Calu3 (cell line): ENCODE measurements around the gene CLCA2. TPM values are rescaled to one million over a fixed set of nuclear protein-coding genes. Genes with fewer than 3 reads are reported as not detected.

Experiments used
- BruUV-seq: library from RNA; stranded (reverse); fragments of 400-500 nt; replicated peaks from 2 replicates; lab custom pipeline; 2021; lab: Mats Ljungman, UMichigan
- CTCF ChIA-PET: fragments of 300-600 bp; sonication (Branson Sonifier 250); formaldehyde crosslinking; loops from one replicate; lab custom pipeline; 2022; ENCODE audit warnings: antibody characterized with exemption; lab: Charles Lee
- DNase-seq: peaks from one replicate; pipeline ENCODE4 v3.0.0; 2022
- H3K27ac Mint-ChIP-seq: one replicate; pipeline ENCODE4 v1.8.0; 2022; ENCODE audit warnings: mixed read lengths; ENCODE audit not compliant: unreplicated experiment
- H3K27me3 Mint-ChIP-seq: one replicate; pipeline ENCODE4 v1.8.0; 2022; ENCODE audit warnings: mixed read lengths; ENCODE audit not compliant: unreplicated experiment
- H3K36me3 Mint-ChIP-seq: one replicate; pipeline ENCODE4 v1.8.0; 2022; ENCODE audit warnings: mild to moderate bottlenecking, moderate library complexity, mixed read lengths; ENCODE audit not compliant: insufficient read depth, unreplicated experiment
- H3K4me1 Mint-ChIP-seq: one replicate; pipeline ENCODE4 v1.8.0; 2022; ENCODE audit warnings: mild to moderate bottlenecking, low read depth, mixed read lengths; ENCODE audit not compliant: unreplicated experiment
- H3K4me3 Mint-ChIP-seq: one replicate; pipeline ENCODE4 v1.8.0; 2022; ENCODE audit warnings: mild to moderate bottlenecking, low read depth, moderate library complexity, mixed read lengths; ENCODE audit not compliant: unreplicated experiment
- H3K9me3 Mint-ChIP-seq: one replicate; pipeline ENCODE4 v1.8.0; 2022; ENCODE audit warnings: low read depth, mixed read lengths; ENCODE audit not compliant: unreplicated experiment
- intact Hi-C: fragments of 100-400 bp; cut with micrococcal nuclease; formaldehyde crosslinking; loops from one replicate; pipeline ENCODE4 v1.10.0; 2022; ENCODE audit not compliant: unreplicated experiment
- total RNA-seq: library from RNA; stranded (reverse); gene quantifications from 2 replicates; pipeline ENCODE4 v1.2.3, GENCODE V29; 2022
- TF ChIP-seq, protein P1 (sequence below): fragments of 200-600 bp; IDR thresholded peaks from one replicate; pipeline ENCODE4 v1.8.0; 2022; ENCODE audit warnings: antibody characterized with exemption; ENCODE audit not compliant: unreplicated experiment

Gene CLCA2
- total RNA-seq, 1 experiment from 2014 or later = not detected

DNA sequence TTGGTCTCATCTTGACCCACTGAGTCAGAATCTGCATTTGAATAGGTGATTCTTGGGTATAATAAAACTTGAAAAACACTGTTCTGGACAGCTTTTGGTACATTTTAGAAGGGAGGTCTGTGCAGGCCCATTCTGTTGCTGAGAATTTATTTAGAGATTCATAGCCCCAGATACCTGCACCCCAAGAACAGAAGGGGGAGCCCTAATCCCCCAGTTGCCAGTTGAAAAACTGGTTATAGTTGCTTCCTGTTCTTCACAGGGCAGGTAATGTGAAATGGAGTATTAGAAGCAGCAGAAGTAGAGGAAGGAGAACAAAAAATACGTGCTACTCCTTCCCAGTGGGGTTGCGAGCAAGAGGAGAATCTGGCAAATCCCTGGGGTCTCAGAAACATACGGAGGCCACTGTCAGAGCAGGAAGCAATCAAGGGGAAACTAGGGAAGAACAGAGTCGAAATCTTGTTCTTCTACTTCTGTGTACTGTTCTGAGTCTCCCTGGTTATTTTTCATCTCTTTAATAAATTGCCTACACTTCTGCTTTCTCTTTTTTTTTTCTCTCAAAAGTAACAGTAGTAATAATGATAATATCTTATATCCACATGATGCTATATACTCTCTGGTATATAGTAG lies 4.6 kb upstream of the CLCA2 start:
- Mint-ChIP-seq H3K9me3 (no peaks in the 10 kb centered on the region), H3K27me3 (no peaks in the 10 kb centered on the region), H3K27ac (no peak overlapping the region), H3K4me3 (no peak overlapping the region), H3K4me1 (peaks cover 21% of the 10 kb centered on the region), H3K36me3 (no peaks in the 10 kb centered on the region)
- BruUV-seq = no TSS peak
- intact Hi-C loops = loop anchor here (1.0 kb wide), 2 partner anchors 54 to 83 kb away; no protein-coding TSS in a partner anchor
- CTCF ChIA-PET = no interaction called here
- DNase-seq = peak; percentile 64
- TF ChIP-seq, protein P1, sequence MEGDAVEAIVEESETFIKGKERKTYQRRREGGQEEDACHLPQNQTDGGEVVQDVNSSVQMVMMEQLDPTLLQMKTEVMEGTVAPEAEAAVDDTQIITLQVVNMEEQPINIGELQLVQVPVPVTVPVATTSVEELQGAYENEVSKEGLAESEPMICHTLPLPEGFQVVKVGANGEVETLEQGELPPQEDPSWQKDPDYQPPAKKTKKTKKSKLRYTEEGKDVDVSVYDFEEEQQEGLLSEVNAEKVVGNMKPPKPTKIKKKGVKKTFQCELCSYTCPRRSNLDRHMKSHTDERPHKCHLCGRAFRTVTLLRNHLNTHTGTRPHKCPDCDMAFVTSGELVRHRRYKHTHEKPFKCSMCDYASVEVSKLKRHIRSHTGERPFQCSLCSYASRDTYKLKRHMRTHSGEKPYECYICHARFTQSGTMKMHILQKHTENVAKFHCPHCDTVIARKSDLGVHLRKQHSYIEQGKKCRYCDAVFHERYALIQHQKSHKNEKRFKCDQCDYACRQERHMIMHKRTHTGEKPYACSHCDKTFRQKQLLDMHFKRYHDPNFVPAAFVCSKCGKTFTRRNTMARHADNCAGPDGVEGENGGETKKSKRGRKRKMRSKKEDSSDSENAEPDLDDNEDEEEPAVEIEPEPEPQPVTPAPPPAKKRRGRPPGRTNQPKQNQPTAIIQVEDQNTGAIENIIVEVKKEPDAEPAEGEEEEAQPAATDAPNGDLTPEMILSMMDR = peak; percentile 66

DNA sequence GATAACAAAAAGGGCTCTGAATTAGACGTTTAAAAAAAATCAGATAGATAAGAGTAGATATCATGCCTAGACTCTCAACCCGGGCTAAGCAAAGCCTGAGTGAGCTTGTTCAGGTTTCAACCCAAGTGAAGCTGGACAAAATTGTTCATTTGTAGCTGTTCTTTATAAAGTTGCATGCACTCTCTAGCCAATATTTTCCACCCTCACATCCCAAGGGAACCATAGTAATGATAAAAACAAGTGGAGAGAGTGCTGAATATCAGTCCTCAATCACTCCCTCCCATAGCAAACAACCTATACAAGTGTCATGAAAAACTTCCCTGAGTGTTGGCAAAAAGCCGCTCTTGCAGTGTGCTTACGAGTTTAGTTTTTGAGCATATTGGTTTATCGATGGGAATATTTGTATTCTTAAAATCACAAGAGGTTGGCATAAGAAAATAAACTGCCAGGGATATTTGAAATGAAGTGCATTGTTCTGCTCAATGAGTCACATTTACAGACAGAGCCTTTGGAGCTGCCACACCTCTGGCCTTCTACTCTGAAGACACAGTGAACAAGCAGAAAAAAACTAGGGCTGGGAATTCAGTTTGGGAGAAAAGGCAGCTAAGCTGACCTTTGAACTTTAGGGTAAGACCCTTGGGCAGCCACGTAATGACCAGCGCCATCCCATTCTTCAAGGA lies 2.2 kb upstream of the CLCA2 start:
- CTCF ChIA-PET = interaction anchor here (0.7 kb wide), 1 partner anchor 9 kb away, joined by 3 read pairs; no protein-coding TSS in a partner anchor
- H3K9me3 Mint-ChIP-seq = no peaks in the 10 kb centered on the region
- peaks cover 21% of the 10 kb centered on the region for H3K4me1 Mint-ChIP-seq
- H3K36me3 Mint-ChIP-seq = no peaks in the 10 kb centered on the region
- BruUV-seq = no TSS peak
- no peak overlapping the region for H3K4me3 Mint-ChIP-seq
- no peak overlapping the region for H3K27ac Mint-ChIP-seq
- H3K27me3 Mint-ChIP-seq = no peaks in the 10 kb centered on the region
- no peak for DNase-seq
- TF ChIP-seq, protein P1 = no peak
- intact Hi-C loops = no loop called here

DNA sequence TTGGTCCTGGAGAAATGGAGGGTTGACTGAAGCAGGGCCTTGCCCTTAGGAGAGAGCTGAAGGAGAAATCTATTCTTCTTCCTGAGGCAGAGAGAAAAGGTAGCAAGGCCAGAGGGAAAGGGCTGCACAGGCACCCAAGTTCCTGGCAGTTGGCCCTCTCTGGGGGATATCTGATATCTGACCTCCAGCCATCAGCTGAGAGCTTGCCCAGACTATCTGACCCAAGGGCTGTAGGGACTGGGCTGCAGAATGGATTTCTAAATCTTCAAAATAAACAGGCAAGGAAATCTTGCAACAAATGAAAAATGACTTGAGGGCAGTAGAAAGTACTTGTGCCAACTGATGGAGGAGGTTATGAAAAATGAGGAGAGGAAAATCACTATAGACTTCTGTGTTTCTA lies 498 bp upstream of the CLCA2 start:
- intact Hi-C loops = no loop called here
- H3K27ac Mint-ChIP-seq = no peak overlapping the region
- CTCF ChIA-PET = no interaction called here
- no peaks in the 10 kb centered on the region for H3K27me3 Mint-ChIP-seq
- H3K9me3 Mint-ChIP-seq = no peaks in the 10 kb centered on the region
- no peak for DNase-seq
- peaks cover 21% of the 10 kb centered on the region for H3K4me1 Mint-ChIP-seq
- TF ChIP-seq, protein P1 = no peak
- no TSS peak for BruUV-seq
- no peak overlapping the region for H3K4me3 Mint-ChIP-seq
- no peaks in the 10 kb centered on the region for H3K36me3 Mint-ChIP-seq

DNA sequence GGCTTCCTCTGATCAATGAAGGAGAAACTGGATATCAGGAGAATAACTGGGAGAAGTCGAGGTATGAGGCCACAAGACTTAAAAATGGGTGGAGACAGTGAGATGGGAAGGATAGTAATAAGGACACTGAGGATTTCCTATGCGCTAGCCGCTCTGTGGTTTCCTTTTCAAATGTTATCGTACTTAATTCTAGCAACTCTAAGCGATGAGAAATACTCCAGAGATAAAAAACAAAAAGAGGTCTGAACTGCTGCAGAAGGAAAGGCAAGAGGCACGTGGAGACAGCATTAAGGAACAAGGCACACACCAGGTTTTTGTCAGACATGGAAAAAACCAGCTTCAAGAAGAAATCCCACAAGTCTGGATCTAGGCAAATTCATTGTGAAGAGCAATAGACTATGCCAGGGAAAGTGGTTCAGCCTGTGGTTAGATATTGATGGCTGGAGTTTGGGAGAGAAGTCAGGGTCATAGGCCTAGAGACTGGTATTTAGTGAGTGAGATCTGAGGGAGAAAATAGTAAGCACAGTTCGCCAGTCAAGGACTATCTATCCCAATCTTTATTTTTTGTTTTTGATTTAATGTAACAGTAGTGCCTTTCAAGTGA lies 5.3 kb downstream of the CLCA2 start:
- TF ChIP-seq, protein P1 = no peak
- H3K4me1 Mint-ChIP-seq = no peaks in the 10 kb centered on the region
- no peak overlapping the region for H3K4me3 Mint-ChIP-seq
- BruUV-seq = no TSS peak
- H3K27me3 Mint-ChIP-seq = no peaks in the 10 kb centered on the region
- intact Hi-C loops = no loop called here
- no peaks in the 10 kb centered on the region for H3K9me3 Mint-ChIP-seq
- H3K36me3 Mint-ChIP-seq = no peaks in the 10 kb centered on the region
- DNase-seq = no peak
- H3K27ac Mint-ChIP-seq = no peak overlapping the region
- CTCF ChIA-PET = interaction anchor here (1.3 to 1.4 kb wide), 2 partner anchors 30 to 33 kb away, joined by 3 to 5 read pairs; partner anchors contain the start of gene ODF2L
